Measurements from ENCODE around the gene KLF18. TPM values are rescaled to one million over a fixed set of nuclear protein-coding genes. Genes with fewer than 3 reads are reported as not detected.

The KLF18 gene
- total RNA-seq, 1 experiment from 2014 or later, result 0.09 TPM

GRCh38 chr1:44158871-44159270 is 17.4 kb upstream of the KLF18 start (continued):
- TF ChIP-seq ZNF121 (CRISPR knock-in tag; IDR thresholded peaks at IDR 0.05) (no peak), RORB (CRISPR knock-in tag; IDR thresholded peaks at IDR 0.05) (no peak), ZBTB21 (CRISPR knock-in tag; IDR thresholded peaks at IDR 0.05; ENCODE audit: borderline replicate concordance) (no peak)

- peaks cover 11% of the 10 kb centered on the region for H3K4me1 Mint-ChIP-seq
- ATAC-seq, result no peak
- no peak for TF ChIP-seq E2F1 (CRISPR knock-in tag; IDR thresholded peaks at IDR 0.05)
- no peak for TF ChIP-seq ZNF423 (CRISPR knock-in tag; IDR thresholded peaks at IDR 0.05)
- no peak for TF ChIP-seq SP1 (CRISPR knock-in tag; conservative IDR thresholded peaks at IDR 0.05)
- peaks cover under 1% of the 10 kb centered on the region; the same call in 1 of the 2 replicates for H3K27me3 Mint-ChIP-seq (ENCODE audit: low read depth)
- ChIA-PET POLR2A (no interaction called here), CTCF (no interaction called here)
- no peak overlapping the region for H3K4me3 Mint-ChIP-seq
- DNase-seq (ENCODE audit: low spot score), result no peak
- no peak overlapping the region for H3K27ac Mint-ChIP-seq
- peaks cover 21% of the 10 kb centered on the region for H3K9me3 Mint-ChIP-seq
- peaks cover 3% of the 10 kb centered on the region; the same call in 1 of the 2 replicates for H3K36me3 Mint-ChIP-seq
Observed at GRCh38 chr1:44157903-44158302, 16.5 kb upstream of the KLF18 start.

DNA sequence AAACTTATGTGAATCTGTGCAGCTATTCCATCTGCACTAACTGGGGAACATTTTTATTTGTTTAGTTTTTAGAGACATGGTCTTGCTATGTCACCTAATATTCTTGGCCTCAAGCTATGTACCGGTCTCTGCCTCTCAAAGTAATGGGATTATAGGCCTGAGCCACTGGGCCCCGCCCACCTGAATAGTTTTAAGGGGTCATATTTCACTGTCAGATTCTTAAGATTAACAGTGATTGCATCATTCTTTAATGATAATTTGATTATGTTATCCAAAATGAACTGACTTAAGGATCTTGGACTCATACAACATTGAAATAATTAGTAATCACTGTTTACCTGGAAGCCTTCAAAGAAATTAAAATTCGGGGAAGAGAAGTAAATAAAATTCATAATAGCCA is 12.6 kb upstream of the KLF18 start:
- no peak overlapping the region; the same call in 1 of the 2 replicates for H3K27ac Mint-ChIP-seq
- no peaks in the 10 kb centered on the region for H3K36me3 Mint-ChIP-seq
- ChIA-PET POLR2A (no interaction called here), CTCF (interaction anchor here (0.6 kb wide), 1 partner anchor 73 kb away, joined by 5 read pairs; no protein-coding TSS in a partner anchor)
- no peaks in the 10 kb centered on the region for H3K9me3 Mint-ChIP-seq
- H3K4me3 Mint-ChIP-seq, result no peak overlapping the region
- H3K4me1 Mint-ChIP-seq, result peaks cover 18% of the 10 kb centered on the region
- DNase-seq (ENCODE audit: low spot score), result peak; percentile 41
- peak; percentile 39; the same call in 1 of the 2 replicates for ATAC-seq
- TF ChIP-seq AFF4 (CRISPR knock-in tag; IDR thresholded peaks at IDR 0.05; ENCODE audit: borderline replicate concordance) (no peak), GABPB1 (CRISPR knock-in tag; IDR thresholded peaks at IDR 0.05) (no peak), SMAD3 (CRISPR knock-in tag; IDR thresholded peaks at IDR 0.05; ENCODE audit: borderline replicate concordance) (no peak), ZNF219 (CRISPR knock-in tag; IDR thresholded peaks at IDR 0.05; ENCODE audit: borderline replicate concordance) (no peak), ZNF317 (CRISPR knock-in tag; IDR thresholded peaks at IDR 0.05; ENCODE audit: borderline replicate concordance, low read depth) (no peak), RORB (CRISPR knock-in tag; IDR thresholded peaks at IDR 0.05) (no peak), SP1 (CRISPR knock-in tag; conservative IDR thresholded peaks at IDR 0.05) (no peak), SOX15 (CRISPR knock-in tag; IDR thresholded peaks at IDR 0.05) (no peak)
- TF ChIP-seq, protein P1, sequence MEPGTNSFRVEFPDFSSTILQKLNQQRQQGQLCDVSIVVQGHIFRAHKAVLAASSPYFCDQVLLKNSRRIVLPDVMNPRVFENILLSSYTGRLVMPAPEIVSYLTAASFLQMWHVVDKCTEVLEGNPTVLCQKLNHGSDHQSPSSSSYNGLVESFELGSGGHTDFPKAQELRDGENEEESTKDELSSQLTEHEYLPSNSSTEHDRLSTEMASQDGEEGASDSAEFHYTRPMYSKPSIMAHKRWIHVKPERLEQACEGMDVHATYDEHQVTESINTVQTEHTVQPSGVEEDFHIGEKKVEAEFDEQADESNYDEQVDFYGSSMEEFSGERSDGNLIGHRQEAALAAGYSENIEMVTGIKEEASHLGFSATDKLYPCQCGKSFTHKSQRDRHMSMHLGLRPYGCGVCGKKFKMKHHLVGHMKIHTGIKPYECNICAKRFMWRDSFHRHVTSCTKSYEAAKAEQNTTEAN (CRISPR knock-in tag; IDR thresholded peaks at IDR 0.05), result no peak
- TF ChIP-seq, protein P2, sequence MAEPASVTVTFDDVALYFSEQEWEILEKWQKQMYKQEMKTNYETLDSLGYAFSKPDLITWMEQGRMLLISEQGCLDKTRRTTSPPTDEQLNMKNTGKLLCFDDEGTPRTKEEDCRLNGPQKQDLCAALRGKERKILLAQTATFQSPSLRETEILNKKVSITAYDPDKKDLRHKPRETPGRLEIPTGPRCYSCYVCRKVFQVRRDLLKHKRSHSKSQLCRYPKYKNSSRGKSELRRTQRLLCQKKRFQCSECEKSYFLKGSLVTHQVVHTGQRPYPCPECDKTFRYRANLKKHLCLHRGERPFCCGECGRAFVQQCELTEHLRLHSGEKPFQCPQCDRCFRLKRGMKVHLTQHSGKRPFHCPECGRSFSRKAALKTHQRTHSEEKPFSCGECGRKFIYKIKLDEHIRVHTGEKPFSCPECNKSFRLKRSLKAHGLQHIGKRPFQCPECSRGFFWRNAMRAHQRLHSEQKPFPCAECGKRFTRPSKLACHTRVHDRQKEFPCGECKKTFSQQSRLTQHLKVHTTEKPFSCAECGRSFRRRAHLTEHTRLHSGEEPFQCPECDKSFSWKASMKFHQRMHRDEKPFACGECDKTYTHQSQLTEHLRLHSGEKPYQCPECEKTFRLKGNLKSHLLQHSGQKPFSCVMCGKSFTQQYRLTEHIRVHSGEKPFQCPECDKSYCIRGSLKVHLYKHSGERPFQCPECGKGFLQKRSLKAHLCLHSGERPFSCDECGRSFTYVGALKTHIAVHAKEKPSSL (CRISPR knock-in tag; conservative IDR thresholded peaks at IDR 0.05), result no peak
- peaks cover 10% of the 10 kb centered on the region; the same call in 1 of the 2 replicates for H3K27me3 Mint-ChIP-seq (ENCODE audit: low read depth)

Data from WTC11 (cell line).